ENCODE data around the gene ADRA2B. TPM values are rescaled to one million over a fixed set of nuclear protein-coding genes. Genes with fewer than 3 reads are reported as not detected.

The ADRA2B gene
- total RNA-seq, 1 donor from 2014 or later: 0.49 TPM

DNA sequence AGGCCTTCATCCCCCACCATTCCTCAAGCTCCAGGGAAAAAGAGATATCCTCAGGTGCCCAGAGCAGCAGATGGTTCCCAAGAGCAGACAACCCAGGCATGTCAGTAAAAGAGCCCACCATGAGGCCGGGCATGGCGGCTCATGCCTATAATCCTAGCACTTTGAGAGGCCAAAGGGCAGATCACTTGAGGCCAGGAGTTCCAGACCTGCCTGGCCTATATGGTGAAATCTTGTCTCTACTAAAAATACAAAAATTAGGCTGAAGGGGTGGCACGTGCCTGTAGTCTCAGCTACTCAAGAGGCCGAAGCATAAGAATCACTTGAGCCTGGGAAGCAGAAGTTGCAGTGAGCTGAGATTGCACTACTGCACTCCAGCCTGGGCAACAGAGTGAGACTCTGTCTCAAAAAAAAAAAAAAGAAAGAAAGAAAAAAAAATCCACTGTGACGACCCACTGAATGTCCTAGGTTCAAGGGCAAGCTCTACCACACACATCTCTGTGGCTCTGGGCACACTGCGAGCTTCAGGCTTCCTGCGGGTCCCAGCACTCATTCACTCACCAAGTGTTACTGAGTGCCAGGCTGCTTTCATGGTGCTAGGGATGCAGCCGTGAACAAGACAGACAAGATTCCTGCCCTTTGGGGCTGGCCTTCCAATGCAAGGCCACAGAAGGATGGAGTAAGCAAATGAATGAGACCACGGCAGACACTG is 35.4 kb upstream of the ADRA2B start:
- intact Hi-C loops (cut with DNase I): no loop called here
- TF ChIP-seq POLR2A (IDR thresholded peaks at IDR 0.05) (no peak), POLR2AphosphoS5 (IDR thresholded peaks at IDR 0.05; ENCODE audit: insufficient read depth in 1 of 2, low read depth in 1 of 2) (no peak)
- TF ChIP-seq, protein P1, sequence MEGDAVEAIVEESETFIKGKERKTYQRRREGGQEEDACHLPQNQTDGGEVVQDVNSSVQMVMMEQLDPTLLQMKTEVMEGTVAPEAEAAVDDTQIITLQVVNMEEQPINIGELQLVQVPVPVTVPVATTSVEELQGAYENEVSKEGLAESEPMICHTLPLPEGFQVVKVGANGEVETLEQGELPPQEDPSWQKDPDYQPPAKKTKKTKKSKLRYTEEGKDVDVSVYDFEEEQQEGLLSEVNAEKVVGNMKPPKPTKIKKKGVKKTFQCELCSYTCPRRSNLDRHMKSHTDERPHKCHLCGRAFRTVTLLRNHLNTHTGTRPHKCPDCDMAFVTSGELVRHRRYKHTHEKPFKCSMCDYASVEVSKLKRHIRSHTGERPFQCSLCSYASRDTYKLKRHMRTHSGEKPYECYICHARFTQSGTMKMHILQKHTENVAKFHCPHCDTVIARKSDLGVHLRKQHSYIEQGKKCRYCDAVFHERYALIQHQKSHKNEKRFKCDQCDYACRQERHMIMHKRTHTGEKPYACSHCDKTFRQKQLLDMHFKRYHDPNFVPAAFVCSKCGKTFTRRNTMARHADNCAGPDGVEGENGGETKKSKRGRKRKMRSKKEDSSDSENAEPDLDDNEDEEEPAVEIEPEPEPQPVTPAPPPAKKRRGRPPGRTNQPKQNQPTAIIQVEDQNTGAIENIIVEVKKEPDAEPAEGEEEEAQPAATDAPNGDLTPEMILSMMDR (IDR thresholded peaks at IDR 0.05): no peak
- no peak for DNase-seq (ENCODE audit: extremely low spot score in 2 of 2)
- Histone ChIP-seq H3K27me3 (no peaks in the 10 kb centered on the region), H3K4me3 (no peak overlapping the region), H3K9me3 (no peaks in the 10 kb centered on the region), H3K27ac (no peak overlapping the region), H3K36me3 (no peaks in the 10 kb centered on the region), H3K4me1 (no peaks in the 10 kb centered on the region)

DNA sequence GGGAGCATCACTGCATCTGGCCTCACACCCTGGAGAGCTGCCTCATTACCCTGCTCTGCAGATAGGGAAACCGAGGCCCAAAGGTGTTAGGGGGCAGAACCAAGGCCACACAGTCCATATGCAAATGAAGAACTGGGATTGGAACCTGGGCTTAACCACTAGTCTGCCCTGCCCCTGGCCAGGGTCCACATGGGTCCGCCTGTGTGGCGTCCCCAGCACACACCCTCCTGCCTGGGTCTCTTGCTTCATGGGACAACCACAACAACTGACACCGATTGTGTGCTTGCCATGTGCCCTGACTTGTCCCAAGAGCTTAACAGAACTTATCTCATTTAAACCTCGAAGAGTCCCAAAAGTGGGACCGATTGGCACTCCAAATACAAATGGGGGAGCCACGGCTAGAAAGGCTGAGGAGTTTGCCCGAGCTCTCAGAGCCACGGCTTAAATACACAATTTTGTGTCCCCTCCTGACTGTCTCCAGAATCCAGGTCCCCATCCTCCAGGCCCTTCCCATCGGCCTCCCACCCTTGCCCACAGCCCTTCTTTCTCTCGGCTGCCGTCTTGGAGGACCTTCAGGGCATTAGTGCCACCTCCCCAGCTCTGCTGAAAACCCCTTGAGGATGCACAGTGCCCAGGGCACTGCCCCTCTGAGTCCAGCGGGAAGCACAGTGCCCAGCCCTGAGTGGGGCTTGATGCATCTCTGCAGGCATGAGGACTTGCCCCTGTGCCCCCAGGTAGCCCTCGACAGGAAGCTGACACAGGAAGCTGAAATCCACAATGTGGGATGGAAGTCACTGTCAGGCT is 34.6 kb upstream of the ADRA2B start:
- intact Hi-C loops (cut with DNase I): no loop called here
- TF ChIP-seq POLR2AphosphoS5 (IDR thresholded peaks at IDR 0.05; ENCODE audit: insufficient read depth in 1 of 2, low read depth in 1 of 2): no peak
- TF ChIP-seq, protein P1 (IDR thresholded peaks at IDR 0.05): no peak
- TF ChIP-seq POLR2A (IDR thresholded peaks at IDR 0.05): no peak
- H3K27me3 ChIP-seq: no peaks in the 10 kb centered on the region
- DNase-seq (ENCODE audit: extremely low spot score in 2 of 2): no peak
- no peak overlapping the region for H3K27ac ChIP-seq
- no peaks in the 10 kb centered on the region for H3K9me3 ChIP-seq
- H3K36me3 ChIP-seq: no peaks in the 10 kb centered on the region
- no peak overlapping the region for H3K4me3 ChIP-seq
- H3K4me1 ChIP-seq: no peaks in the 10 kb centered on the region

DNA sequence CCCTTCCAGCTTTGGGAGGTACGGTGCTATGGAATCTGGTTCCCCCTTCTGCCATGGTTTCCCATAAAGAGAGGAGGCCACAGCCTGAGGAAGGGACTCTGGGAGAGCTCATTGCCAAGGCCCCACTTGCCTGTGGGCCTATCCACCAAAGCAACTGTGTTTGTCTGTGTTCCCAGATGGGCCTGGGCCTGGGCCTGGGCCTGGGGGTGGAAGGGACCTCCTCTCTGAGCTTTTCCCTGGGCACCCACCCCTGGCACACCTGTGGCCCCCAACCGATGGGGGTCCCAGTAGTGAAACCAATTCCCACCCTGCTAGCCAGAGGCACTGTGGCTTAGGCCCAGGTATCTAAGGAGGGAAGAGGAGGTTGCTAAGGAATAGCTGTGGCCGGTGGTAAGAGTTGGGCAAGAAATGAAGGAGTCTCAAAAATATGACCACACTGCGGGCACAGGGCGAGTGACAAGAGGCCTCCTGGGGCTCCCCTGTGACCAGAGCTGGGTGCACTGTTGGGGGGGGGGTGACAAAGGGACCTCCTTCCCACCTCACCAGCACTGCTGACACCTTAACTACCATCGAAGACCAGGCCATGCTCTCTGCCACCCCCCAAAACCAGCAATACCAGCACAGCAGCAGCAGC is 33.8 kb upstream of the ADRA2B start:
- no peaks in the 10 kb centered on the region for H3K9me3 ChIP-seq
- DNase-seq (ENCODE audit: extremely low spot score in 2 of 2): no peak
- no peak overlapping the region for H3K27ac ChIP-seq
- TF ChIP-seq POLR2AphosphoS5 (IDR thresholded peaks at IDR 0.05; ENCODE audit: insufficient read depth in 1 of 2, low read depth in 1 of 2): no peak
- no peak for TF ChIP-seq POLR2A (IDR thresholded peaks at IDR 0.05)
- TF ChIP-seq, protein P1 (IDR thresholded peaks at IDR 0.05): no peak
- intact Hi-C loops (cut with DNase I): no loop called here
- peaks cover 7% of the 10 kb centered on the region for H3K4me1 ChIP-seq
- no peaks in the 10 kb centered on the region for H3K27me3 ChIP-seq
- no peaks in the 10 kb centered on the region for H3K36me3 ChIP-seq
- H3K4me3 ChIP-seq: no peak overlapping the region

DNA sequence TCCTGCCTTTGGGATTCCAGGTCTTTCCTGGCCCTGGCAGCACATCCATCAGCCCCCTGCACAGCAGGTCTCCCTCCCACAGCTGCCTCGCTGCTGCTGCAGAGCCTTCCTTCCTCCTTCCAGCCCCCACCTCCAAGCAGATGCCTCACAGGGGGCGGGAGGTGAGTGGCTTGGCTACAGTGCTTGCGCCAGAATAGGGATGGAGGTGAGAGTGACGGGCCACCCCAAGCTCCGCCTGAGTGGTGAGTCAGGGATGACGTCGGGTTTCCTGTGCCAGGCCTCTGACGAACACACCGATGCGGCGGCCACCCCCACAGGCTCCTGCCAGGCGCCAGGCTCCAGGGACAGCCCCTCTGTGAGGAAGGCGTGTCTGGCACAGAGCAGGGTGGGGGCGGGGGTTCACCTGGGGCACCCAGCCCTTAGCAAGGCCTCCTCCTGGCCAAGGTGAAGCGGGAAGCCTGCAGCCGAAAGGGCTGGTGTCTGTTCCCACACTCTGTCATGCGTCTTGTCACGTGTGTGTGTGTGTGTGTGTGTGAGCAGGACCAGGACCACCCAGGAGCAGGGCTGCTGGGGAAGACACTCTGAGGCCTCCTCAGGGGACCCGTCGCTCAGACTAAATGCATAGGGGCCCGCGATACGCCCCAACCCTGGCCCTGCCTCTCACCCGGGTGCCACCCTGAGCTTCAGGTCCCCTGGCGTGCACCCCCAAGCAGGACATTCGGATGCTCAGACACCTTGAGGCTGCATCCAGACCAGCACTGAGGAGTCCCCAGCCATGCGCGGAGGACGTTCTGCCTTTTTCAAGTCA is 32.2 kb upstream of the ADRA2B start:
- Histone ChIP-seq H3K36me3 (no peaks in the 10 kb centered on the region), H3K9me3 (no peaks in the 10 kb centered on the region), H3K4me1 (peaks cover 17% of the 10 kb centered on the region), H3K27ac (no peak overlapping the region), H3K27me3 (no peaks in the 10 kb centered on the region), H3K4me3 (no peak overlapping the region)
- intact Hi-C loops (cut with DNase I): no loop called here
- peak; percentile 42 to 73 for TF ChIP-seq POLR2AphosphoS5 (IDR thresholded peaks at IDR 0.05; ENCODE audit: insufficient read depth in 1 of 2, low read depth in 1 of 2)
- TF ChIP-seq POLR2A (IDR thresholded peaks at IDR 0.05): no peak
- DNase-seq (ENCODE audit: extremely low spot score in 2 of 2): no peak
